CD14-positive monocyte (primary cell): Measurements from ENCODE around the gene IL1F10. TPM values are rescaled to one million over a fixed set of nuclear protein-coding genes. Genes with fewer than 3 reads are reported as not detected.

ENCODE experiments used
- DNase-seq, 3 donors: peaks; one replicate each; pipeline ENCODE4 v3.0.0-alpha.2; 2011 to 2022
- H2AFZ ChIP-seq: 2 replicates; pipeline ENCODE4 v1.6.0; 2012; ENCODE audit warnings: mild to moderate bottlenecking, low read depth, low read length, inconsistent platforms; ENCODE audit not compliant: insufficient read depth, poor library complexity, severe bottlenecking
- H3K27ac ChIP-seq, 2 donors: 1 replicate in 1 of 2; 2 replicates in 1 of 2; pipeline ENCODE4 v1.5.1; 2012 to 2013; ENCODE audit warnings: low read length in 2 of 2, control low read depth in 1 of 2, inconsistent platforms in 1 of 2, low read depth in 1 of 2, mild to moderate bottlenecking in 1 of 2
- H3K27me3 ChIP-seq, 2 donors: one replicate each; pipeline versions ENCODE4 v1.6.0 to v1.6.1; 2011 to 2013; ENCODE audit warnings: low read length in 2 of 2; ENCODE audit not compliant: control insufficient read depth in 2 of 2, insufficient read depth in 2 of 2
- H3K36me3 ChIP-seq, 2 donors: replicated peaks in 1 of 2; 1 replicate in 1 of 2; 2 replicates in 1 of 2; pipeline versions ENCODE4 v1.5.1 to v1.6.1; 2012 to 2013; ENCODE audit warnings: low read length in 2 of 2, control low read depth in 1 of 2, inconsistent platforms in 1 of 2, mild to moderate bottlenecking in 1 of 2; ENCODE audit not compliant: insufficient read depth in 2 of 2, control insufficient read depth in 1 of 2
- H3K4me1 ChIP-seq, 2 donors: 1 replicate in 1 of 2; 2 replicates in 1 of 2; pipeline versions ENCODE4 v1.5.1 to v1.6.1; 2012 to 2013; ENCODE audit warnings: low read length in 2 of 2, control low read depth in 1 of 2, inconsistent platforms in 1 of 2, mild to moderate bottlenecking in 1 of 2, moderate library complexity in 1 of 2; ENCODE audit not compliant: insufficient read depth in 2 of 2, control insufficient read depth in 1 of 2
- H3K4me2 ChIP-seq: replicated peaks from 2 replicates; pipeline ENCODE3; 2012; ENCODE audit warnings: low read length, moderate library complexity, mild to moderate bottlenecking; ENCODE audit not compliant: poor library complexity, severe bottlenecking; ENCODE audit errors: extremely low read depth
- H3K4me3 ChIP-seq, 3 experiments: fragments of 200-600 bp in 1 of 3; sonication (generic) in 1 of 3; replicated peaks in 1 of 3; 1 replicate in 2 of 3; 2 replicates in 1 of 3; pipeline ENCODE4 v1.5.1; 2011 to 2013; ENCODE audit warnings: low read length in 3 of 3, mild to moderate bottlenecking in 3 of 3, control low read depth in 2 of 3, low read depth in 2 of 3, inconsistent platforms in 1 of 3, moderate library complexity in 1 of 3
- H3K79me2 ChIP-seq: 2 replicates; pipeline ENCODE4 v1.6.0; 2012; ENCODE audit warnings: mild to moderate bottlenecking, control low read depth, inconsistent platforms, low read length, moderate library complexity; ENCODE audit not compliant: insufficient read depth
- H3K9ac ChIP-seq: 2 replicates; pipeline ENCODE4 v1.6.0; 2017; ENCODE audit warnings: low read length, mild to moderate bottlenecking; ENCODE audit not compliant: insufficient read depth, poor library complexity, severe bottlenecking
- H3K9me3 ChIP-seq, 2 donors: replicated peaks in 1 of 2; 1 replicate in 1 of 2; 2 replicates in 1 of 2; pipeline versions ENCODE4 v1.5.1 to v1.6.1; 2012 to 2013; ENCODE audit warnings: low read length in 2 of 2, control low read depth in 1 of 2; ENCODE audit not compliant: control insufficient read depth in 1 of 2, insufficient read depth in 1 of 2
- H4K20me1 ChIP-seq: 2 replicates; pipeline ENCODE4 v1.6.0; 2012; ENCODE audit warnings: mild to moderate bottlenecking, low read length, control low read depth, moderate library complexity; ENCODE audit not compliant: insufficient read depth
- H3K27ac Mint-ChIP-seq, 7 donors: one replicate each; pipeline ENCODE4 v1.8.0; 2020; ENCODE audit warnings: mild to moderate bottlenecking in 7 of 7, mixed read lengths in 7 of 7, moderate library complexity in 6 of 7, inconsistent platforms in 2 of 7
- H3K27me3 Mint-ChIP-seq, 3 donors: one replicate each; pipeline ENCODE4 v1.8.0; 2021 to 2022; ENCODE audit warnings: low read depth in 3 of 3, mild to moderate bottlenecking in 3 of 3, mixed read lengths in 3 of 3, moderate library complexity in 3 of 3, inconsistent platforms in 1 of 3
- H3K36me3 Mint-ChIP-seq, 2 donors: one replicate each; pipeline ENCODE4 v1.8.0; 2020; ENCODE audit warnings: mixed read lengths in 2 of 2, inconsistent platforms in 1 of 2, mild to moderate bottlenecking in 1 of 2
- H3K4me1 Mint-ChIP-seq: one replicate; pipeline ENCODE4 v1.8.0; 2020; ENCODE audit warnings: mild to moderate bottlenecking, mixed read lengths
- H3K4me3 Mint-ChIP-seq, 2 donors: one replicate each; pipeline ENCODE4 v1.8.0; 2020; ENCODE audit warnings: mild to moderate bottlenecking in 2 of 2, mixed read lengths in 2 of 2, moderate library complexity in 1 of 2
- H3K9me3 Mint-ChIP-seq, 7 donors: one replicate each; pipeline ENCODE4 v1.8.0; 2020 to 2022; ENCODE audit warnings: mixed read lengths in 7 of 7, mild to moderate bottlenecking in 6 of 7, moderate library complexity in 6 of 7, inconsistent platforms in 2 of 7
- WGBS: methylation state at CpG from one replicate; pipeline ENCODE4 v1.1.5; 2013; ENCODE audit warnings: missing lambda C conversion rate; ENCODE audit not compliant: insufficient coverage; 5-methylcytosine and 5-hydroxymethylcytosine counted together
- intact Hi-C, 2 donors: fragments of 100-400 bp; cut with micrococcal nuclease; formaldehyde crosslinking; loops; one replicate each; pipeline versions ENCODE4 v1.15.0 to v1.15.1; 2023
- polyA plus RNA-seq, 3 donors: library from polyadenylated mRNA; depleted of rRNA in 1 of 3; unstranded in 2 of 3; stranded (reverse) in 1 of 3; fragments of 300-500 nt in 2 of 3; fragments of >200 nt in 1 of 3; fragmentation: Illumina TruSeq in 2 of 3; gene quantifications; 1 replicate in 2 of 3; 2 replicates in 1 of 3; pipeline ENCODE4 v1.2.3, GENCODE V29; 2012 to 2021
- TF ChIP-seq, protein P1 (sequence below): fragments of 200-600 bp; IDR thresholded peaks from one replicate; pipeline ENCODE4 v1.8.0; 2022; ENCODE audit warnings: antibody characterized with exemption, mild to moderate bottlenecking

The IL1F10 gene
- polyA plus RNA-seq, 3 donors = not detected

DNA sequence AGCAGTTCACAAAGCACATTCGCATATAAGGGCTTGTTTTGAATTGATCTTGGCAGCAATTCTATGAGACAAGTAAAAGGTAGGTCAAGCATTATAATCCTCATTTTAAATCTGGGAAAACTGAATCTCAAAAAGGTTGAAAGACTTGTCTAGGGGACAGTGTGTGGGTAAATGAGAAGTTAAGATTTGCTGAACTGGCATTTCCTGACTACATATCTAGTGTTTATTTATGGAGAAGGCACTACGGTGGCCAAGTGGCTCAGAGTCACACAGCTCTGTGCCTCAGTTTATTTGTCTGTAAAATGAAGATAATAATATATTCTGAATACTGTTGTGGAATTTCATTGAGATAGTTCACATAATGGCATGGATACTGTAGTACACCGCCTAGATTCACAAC, 43.4 kb downstream of the IL1F10 start:
- no peak for DNase-seq
- H3K27me3 Mint-ChIP-seq = no peaks in the 10 kb centered on the region
- no peak overlapping the region for H3K4me2 ChIP-seq
- no peaks in the 10 kb centered on the region for H3K36me3 Mint-ChIP-seq
- H3K36me3 ChIP-seq = no peaks in the 10 kb centered on the region
- 0% methylated on average over 1 of the region's 3 CpGs for WGBS
- H3K4me1 Mint-ChIP-seq = no peaks in the 10 kb centered on the region
- TF ChIP-seq, protein P1, sequence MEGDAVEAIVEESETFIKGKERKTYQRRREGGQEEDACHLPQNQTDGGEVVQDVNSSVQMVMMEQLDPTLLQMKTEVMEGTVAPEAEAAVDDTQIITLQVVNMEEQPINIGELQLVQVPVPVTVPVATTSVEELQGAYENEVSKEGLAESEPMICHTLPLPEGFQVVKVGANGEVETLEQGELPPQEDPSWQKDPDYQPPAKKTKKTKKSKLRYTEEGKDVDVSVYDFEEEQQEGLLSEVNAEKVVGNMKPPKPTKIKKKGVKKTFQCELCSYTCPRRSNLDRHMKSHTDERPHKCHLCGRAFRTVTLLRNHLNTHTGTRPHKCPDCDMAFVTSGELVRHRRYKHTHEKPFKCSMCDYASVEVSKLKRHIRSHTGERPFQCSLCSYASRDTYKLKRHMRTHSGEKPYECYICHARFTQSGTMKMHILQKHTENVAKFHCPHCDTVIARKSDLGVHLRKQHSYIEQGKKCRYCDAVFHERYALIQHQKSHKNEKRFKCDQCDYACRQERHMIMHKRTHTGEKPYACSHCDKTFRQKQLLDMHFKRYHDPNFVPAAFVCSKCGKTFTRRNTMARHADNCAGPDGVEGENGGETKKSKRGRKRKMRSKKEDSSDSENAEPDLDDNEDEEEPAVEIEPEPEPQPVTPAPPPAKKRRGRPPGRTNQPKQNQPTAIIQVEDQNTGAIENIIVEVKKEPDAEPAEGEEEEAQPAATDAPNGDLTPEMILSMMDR = no peak
- intact Hi-C loops = no loop called here
- H3K9ac ChIP-seq = no peak overlapping the region
- H3K27me3 ChIP-seq = no peaks in the 10 kb centered on the region
- no peak overlapping the region for H3K4me3 Mint-ChIP-seq
- H3K9me3 Mint-ChIP-seq = no peaks in the 10 kb centered on the region
- H3K79me2 ChIP-seq = no peaks in the 10 kb centered on the region
- no peak overlapping the region for H2AFZ ChIP-seq
- H4K20me1 ChIP-seq = no peaks in the 10 kb centered on the region
- H3K27ac Mint-ChIP-seq = peak overlapping the region in 1 of 7 donors; percentile 31
- H3K4me1 ChIP-seq = peaks cover 49 to 52% of the 10 kb centered on the region in 2 donors
- peak overlapping the region in 1 of 2 donors; percentile 65 for H3K27ac ChIP-seq
- peak overlapping the region in 1 of 3 experiments; percentile 5 for H3K4me3 ChIP-seq
- H3K9me3 ChIP-seq = no peaks in the 10 kb centered on the region

DNA sequence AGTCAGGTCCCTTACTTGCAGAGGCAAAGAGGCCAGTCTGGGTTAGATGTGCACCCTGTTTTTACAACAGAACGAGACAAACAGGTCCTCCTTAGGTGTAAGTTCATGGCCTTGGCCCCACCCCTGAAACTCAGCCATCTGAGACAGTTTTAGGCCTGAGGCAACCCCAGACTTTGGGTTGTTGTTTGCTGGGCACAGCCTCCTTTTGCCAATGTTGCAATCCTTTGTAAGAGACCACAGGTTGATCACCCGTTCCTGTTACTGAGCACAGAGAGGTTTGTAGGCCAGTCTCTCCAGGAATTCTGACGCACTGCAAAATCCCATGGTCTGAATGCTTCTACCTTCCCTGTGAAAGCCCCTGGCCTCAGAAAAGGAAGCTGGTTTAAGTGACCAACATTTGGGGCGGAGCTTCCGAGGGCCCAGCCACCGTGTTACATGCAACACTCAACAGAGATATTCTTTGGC, 44.1 kb downstream of the IL1F10 start:
- Histone ChIP-seq H2AFZ (no peak overlapping the region), H3K4me3 (peak overlapping the region in 1 of 3 experiments; percentile 5)
- H3K9me3 Mint-ChIP-seq = no peaks in the 10 kb centered on the region

More for the DNA sequence above, 44.1 kb downstream of the IL1F10 start:
- Mint-ChIP-seq H3K36me3 (no peaks in the 10 kb centered on the region), H3K27ac (peak overlapping the region in 3 of 7 donors; percentile 61 to 88 (median 71)), H3K4me3 (peak overlapping the region in 1 of 2 donors; percentile 53), H3K27me3 (no peaks in the 10 kb centered on the region), H3K4me1 (no peaks in the 10 kb centered on the region)
- no peaks in the 10 kb centered on the region for H3K36me3 ChIP-seq
- TF ChIP-seq, protein P1 = no peak
- peak; percentile 73 to 98 (median 79) for DNase-seq
- 7% methylated on average over 3 of the region's 6 CpGs for WGBS
- H3K9me3 ChIP-seq = no peaks in the 10 kb centered on the region
- H3K9ac ChIP-seq = no peak overlapping the region
- peaks cover 57 to 59% of the 10 kb centered on the region in 2 donors for H3K4me1 ChIP-seq
- no peaks in the 10 kb centered on the region for H3K27me3 ChIP-seq
- H3K4me2 ChIP-seq = peak overlapping the region; percentile 39
- intact Hi-C loops = loop anchor here in 1 of 2 donors (2.0 kb wide), 1 partner anchor 17 kb away; no protein-coding TSS in a partner anchor
- no peaks in the 10 kb centered on the region for H4K20me1 ChIP-seq
- H3K27ac ChIP-seq = peak overlapping the region; percentile 38 to 65
- no peaks in the 10 kb centered on the region for H3K79me2 ChIP-seq
